IPS DF 19.7 (cell line): ENCODE results near the gene OR51G2.

ENCODE experiments used
- DNase-seq: peaks from one replicate; pipeline ENCODE4 v3.0.0-alpha.2; 2013; ENCODE audit warnings: low read depth, low spot score

The OR51G2 gene

DNA sequence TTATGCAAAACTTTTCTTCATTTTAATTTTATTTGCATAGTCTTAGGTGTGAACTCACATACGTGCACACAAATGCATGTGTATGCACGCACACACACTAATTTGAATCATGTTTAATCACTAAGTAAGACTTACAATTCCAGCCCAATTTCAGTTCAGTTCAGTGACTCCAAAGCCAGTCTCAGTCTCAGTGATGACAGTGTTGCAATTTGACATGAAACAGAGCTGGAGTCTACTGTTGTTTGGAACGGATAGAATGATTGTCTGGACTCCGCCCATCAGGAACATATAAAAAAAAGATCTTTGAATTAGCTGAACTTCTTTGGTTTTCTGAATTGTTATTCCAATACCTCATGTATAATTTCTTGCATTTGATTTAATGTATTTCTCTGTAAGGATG is 55.3 kb downstream of the OR51G2 start:
- no peak for DNase-seq
